Mesenteric fat pad (tissue), 1 donor: ENCODE data around the gene TTC1. TPM values are rescaled to one million over a fixed set of nuclear protein-coding genes. Genes with fewer than 3 reads are reported as not detected.
"Not testable (repeated sequence)": the region's sequence is repeated elsewhere in the genome, so short reads cannot be mapped to it uniquely, and the experiment has no call there.

ENCODE experiments used
- DNase-seq: peaks from one replicate; pipeline ENCODE4 v3.0.0-alpha.2; 2020; ENCODE audit warnings: low spot score
- long read RNA-seq: library from polyadenylated mRNA; unstranded; transcript quantifications from one replicate; pipeline ENCODE4 v2.0.0, GENCODE V29; 2020
- total RNA-seq: library from RNA; stranded (reverse); fragmentation: NEBNext Ultra II Directional; extraction: Animal tissue kit (Norgen Biotek cat#: 25700); gene quantifications from one replicate; pipeline ENCODE4 v1.2.1, GENCODE V29; 2021
- donor health status: DM: yes; HTN: yes; CAD: no.

TTC1 gene, protein sequence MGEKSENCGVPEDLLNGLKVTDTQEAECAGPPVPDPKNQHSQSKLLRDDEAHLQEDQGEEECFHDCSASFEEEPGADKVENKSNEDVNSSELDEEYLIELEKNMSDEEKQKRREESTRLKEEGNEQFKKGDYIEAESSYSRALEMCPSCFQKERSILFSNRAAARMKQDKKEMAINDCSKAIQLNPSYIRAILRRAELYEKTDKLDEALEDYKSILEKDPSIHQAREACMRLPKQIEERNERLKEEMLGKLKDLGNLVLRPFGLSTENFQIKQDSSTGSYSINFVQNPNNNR
- 43.2 TPM for total RNA-seq
- long read RNA-seq, transcript TTC1-205 (8 exons, 1,432 nt) = minor isoform, 15 of 142 reads
- long read RNA-seq, transcript TTC1-201 (8 exons, 1,467 nt) = major isoform, 100 of 142 reads
- long read RNA-seq, partial matches to known transcripts = 11 of 142 reads
- long read RNA-seq, other reads (novel, unspliced or antisense) = 16 of 142 reads

DNA sequence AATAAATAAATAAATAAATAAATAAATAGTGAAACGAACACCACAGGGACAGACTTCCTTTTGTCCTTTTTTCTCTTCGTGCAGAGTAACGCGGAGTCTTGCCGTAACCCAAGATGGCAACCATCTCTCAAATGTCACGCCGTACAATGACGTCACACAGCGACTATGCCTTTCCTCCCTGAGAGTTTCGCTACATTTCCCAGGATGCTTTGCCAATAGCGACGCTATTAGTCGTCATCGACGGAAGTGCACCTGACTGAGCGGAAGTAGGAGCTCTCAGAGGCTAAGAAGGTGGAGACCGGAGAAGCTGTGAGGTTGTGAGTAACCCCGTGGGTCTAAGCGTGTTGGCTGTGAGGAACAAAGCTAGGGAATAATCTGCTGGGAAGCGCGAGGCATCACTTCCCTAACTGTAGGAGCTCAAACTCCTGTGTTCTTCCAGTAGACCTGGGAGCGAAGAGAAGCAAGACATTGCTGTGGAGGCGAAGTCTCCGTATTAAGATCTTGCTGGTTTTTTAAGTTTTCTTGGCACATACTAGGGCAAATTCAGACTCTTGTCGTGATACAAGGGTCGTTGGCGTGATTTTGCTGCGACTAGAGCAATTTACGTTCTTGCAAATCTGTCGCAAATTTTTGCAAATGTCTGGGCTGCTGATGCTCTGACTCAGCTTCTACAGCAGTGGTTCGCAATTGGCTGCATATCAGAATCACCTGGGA lies at the start of gene TTC1:
TSS of gene TTC1 (plus strand) at position 263 of the 714 bp plus-strand sequence. CDS start 1,390 bp downstream, outside the sequence.
- DNase-seq = peak; percentile 92

DNA sequence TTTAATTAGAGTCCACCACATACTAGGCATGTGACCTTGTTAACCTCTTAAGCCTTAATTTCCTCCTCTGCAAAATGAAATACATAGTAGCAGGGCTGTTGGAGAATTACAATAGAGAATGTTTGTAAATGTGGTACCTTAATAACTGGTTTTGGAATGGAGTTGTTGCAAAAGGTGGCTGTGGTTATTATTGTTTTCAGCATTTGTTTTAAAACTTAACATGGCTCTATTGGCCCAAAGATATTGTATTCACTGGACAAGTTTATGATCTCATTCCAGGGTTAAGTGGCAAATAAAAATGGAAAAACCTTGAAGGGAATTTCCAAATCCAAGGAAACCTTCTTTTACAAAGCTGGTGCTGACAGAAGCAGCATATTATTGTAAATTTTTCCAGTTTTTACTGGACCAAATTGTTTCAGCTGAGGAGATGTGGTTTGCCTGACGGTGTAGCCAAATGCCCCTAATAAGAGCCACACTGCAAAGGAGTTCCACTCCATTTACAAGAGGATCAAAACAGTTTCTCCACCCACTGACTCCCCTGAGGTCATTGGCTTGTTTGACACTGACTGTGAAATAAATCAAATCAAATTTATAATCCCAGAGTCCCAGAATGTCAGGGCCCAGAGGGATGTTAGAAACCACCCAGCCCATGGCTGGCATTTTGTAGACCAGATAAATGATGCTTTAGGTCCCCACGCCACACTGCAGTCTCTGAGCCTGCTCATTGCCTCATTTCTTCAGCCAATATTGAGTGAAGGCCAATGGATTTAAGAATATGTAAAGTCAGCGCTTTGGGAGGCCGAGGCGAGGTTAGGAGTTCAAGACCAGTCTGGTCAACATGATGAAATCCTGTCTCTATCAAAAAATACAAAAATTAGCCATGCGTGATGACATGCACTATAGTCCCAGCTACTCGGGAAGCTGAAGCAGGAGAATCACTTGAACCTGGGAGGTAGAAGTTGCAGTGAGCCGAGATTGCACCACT lies 47.5 kb upstream of the TTC1 start:
- no peak for DNase-seq

DNA sequence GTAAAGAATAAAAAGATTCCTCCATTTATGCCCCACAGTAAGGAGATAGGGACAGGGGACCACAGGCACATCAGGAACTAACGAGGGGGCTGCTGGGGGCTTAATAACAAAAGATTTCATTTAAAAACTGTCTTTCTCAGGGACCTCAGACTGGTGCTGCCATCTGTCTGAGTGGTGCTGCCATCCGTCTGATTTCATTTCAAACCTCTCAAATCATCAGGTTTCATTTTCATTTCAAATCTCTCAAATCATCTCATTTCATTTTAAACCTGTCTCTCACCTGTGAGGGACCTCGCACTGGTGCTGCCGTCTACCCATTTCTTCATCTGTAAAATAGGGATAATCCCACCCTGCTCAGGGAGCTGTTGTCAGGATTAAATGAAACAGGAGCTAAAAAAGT lies 46.7 kb upstream of the TTC1 start:
- no peak for DNase-seq

DNA sequence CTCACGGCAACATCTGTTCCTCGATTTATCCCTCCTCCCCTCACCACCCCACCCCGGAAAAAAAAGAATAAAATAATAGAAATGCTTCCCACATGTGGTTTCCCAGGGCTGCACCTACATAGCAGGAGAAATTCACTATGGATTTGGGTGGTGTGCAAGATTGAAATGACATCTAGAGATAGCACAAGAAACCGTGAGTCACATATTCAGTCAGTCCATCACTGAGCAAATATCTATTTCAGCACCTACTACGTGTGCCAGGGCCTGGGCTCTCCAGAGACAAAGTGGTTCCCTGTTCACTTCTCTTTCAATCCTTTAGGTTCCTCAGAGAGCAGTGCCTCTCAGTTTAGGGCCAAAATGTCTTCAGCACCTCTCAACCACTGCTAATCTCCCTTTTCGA lies 45.0 kb upstream of the TTC1 start:
- no peak for DNase-seq

DNA sequence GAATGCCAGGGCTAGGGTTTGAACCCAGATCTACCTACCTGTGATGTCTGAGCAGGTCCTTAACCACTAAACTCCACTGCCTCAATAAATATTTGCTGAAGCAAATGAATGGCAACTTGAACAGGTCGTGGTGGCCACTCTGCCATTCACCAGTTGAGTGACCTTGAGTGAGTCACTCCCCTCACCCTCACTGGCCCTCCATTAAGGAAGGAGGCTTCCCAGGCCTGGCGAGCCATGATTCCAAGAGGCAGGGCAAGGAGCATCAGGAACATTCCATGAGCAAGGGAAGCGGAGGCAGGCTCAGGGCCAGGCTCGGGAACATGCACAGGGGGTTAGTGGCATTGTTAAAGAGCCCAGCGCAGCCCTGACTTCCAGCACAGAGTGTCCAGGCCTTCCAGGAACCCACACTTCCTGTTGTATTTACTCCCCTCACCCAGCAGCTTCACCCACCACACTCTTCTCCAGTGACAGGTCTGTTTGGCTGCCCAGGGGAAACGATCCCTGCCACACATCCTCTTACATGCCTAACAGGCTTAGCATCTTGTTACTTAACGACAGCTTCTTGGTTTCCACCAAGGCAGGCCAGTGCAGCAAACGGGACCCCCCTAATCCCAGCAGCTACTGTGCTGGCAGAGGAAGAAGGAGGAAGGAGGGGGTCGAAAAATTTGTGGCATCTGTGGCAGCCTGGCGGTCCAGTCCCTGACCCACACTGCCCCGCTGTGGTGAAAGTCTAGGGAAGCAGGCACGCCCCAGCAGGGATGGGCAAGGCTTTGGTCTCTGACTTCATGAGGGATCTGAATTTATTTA lies 43.7 kb upstream of the TTC1 start:
- DNase-seq = no peak

DNA sequence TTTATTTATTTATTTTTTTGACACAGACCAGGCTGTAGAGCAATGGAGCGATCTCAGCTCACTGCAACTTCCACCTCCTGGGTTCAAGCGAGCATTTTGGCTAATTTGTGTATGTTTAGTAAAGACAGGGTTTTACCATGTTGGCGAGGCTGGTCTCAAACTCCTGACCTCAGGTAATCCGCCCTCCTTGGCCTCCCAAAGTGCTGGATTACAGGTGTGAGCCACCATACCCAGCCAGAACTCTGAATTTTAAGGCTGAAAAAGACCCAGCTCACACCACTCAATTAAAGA lies 43.2 kb upstream of the TTC1 start:
- DNase-seq = not testable (repeated sequence)

DNA sequence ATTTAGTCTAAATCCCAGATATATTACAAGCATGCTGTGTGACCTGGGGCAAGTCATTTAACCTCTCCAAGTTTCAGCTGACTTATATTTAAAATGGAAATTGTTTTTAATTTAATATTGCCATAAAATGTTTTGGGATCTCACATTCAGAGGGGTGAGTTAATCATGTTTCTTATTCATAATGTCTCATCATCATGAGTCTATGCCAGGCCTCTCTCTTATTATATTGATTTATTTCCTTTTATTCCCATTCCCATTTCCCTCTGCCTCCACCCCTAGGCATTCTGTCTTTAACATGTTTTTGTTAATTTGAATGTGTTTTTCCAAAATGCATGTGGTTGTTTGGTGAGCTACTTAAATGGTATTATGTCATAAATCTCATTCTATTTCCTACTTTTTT lies 39.0 kb upstream of the TTC1 start:
- no peak for DNase-seq

DNA sequence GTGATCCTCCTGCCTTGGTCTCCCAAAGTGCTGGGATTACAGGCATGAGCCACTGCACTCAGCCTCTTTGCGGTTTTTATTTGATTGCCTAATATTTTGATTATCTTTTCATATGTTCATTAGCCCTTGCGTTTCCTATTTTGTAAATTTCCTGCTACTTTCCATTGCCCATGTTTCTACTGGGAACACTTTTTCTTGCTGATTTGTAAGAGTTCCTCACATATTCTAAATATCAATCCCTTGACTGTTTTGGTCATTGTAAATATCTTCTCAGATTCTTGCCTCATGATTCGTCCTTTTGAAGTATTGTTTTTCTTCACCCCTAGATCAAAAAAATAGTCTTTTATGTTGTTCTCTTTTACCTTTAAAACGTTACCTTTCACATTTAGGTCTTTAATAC lies 37.9 kb upstream of the TTC1 start:
- DNase-seq = no peak

DNA sequence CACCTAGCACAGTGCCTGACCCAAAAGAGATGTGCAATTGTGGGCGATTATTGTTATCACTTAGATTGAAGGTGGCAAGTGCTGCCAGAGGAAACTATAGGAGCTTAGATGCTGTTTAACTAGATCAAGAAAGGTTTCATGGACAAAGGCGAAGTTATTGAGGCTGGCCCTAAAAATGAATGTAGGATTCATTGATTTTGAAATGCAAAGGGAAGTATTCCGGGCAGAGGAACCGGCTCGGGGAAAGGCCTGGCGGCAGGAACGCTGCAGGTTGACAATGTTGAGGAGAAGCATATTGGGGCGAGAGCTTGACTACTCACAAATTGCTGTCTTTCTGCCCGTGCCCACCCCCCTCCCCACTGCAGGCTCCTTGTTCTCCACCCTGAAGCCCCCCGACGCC lies 37.4 kb upstream of the TTC1 start:
- no peak for DNase-seq

DNA sequence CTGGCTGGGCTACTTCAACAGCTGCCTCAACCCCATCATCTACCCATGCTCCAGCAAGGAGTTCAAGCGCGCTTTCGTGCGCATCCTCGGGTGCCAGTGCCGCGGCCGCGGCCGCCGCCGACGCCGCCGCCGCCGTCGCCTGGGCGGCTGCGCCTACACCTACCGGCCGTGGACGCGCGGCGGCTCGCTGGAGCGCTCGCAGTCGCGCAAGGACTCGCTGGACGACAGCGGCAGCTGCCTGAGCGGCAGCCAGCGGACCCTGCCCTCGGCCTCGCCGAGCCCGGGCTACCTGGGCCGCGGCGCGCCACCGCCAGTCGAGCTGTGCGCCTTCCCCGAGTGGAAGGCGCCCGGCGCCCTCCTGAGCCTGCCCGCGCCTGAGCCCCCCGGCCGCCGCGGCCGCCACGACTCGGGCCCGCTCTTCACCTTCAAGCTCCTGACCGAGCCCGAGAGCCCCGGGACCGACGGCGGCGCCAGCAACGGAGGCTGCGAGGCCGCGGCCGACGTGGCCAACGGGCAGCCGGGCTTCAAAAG lies 36.9 kb upstream of the TTC1 start:
- no peak for DNase-seq

DNA sequence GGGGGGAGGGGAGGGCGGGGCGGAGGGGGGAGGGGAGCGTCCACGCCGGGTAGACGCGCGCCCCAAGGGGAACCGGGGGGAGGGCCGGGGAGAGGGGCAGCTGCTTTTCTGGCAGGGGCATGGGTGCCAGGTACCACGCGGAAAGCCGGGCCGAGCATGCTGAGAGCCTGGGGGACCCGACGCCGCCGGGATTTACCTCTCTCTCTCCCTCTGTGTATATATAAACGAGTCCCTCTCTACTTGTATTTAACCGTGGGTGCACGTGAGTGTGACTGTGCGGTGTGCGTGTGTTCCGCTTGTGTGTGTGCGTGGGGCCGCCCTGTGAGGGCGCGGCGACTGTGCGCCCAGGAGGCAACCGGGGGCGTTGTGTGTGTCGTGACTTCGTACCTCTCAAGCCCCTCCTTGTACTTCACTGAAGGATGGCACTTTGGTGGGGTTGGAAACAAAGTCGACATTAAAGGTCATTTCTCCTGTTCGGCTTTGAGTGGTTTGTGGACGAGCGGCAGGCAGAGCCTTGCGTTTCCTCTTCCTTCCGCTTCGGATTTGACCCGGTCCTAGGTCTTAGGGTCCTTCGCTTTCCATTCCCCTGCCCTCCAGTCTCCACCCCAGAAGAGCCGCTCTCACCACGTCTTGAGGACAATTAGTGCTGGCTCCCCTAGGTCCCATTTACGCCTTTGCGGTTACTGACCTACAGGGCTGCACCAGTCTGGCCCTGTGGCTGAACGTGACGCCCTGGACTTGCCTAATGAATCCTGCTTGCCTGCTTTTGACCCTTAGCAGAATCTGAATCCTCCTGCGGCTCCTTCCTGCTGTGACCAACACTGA lies 36.2 kb upstream of the TTC1 start:
- DNase-seq = no peak

DNA sequence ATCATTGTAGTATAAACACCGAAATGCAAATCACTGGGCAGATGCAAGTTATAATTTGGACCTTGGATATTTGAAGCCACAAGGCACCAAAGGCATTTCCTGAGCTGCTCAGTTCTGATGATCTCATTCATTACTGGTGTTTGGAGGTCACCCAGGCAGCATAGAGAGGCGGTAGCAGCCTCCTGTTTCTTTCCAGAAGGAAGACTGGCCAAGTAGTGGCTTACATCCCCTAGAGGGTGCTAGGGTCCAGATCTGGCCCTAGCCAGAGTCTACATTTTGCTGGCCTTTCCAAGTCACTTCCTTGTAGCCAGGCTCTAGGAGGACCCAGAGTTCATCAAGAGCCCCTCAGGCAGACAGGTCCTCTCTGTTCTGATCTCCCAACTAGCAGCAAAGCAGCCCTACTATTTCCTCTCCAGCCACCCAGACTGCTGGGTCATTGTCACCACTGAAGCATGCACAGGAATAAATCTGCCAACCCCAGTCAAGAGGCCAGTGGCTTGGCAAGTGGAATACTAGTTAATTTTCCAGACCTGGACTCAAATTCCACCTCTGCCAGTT lies 33.4 kb upstream of the TTC1 start:
- DNase-seq = no peak

DNA sequence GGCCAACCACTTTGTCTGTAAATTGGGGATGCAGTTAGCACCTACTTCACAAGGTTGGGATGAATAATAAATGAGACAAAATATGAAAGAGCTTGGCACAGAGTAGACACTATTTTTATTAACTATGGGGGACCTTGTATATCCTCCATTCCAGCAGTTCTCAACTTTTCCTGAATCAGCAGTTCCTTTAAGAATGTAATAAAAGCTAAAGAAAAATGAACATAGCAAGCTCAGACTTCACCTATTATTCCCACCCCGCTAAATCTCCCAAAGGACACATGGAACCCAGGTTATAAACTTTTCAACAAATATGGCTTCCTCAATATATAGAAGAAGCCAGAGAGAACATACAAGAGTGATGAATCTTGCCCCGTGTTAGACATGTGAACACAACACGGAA lies 32.0 kb upstream of the TTC1 start:
- DNase-seq = no peak

DNA sequence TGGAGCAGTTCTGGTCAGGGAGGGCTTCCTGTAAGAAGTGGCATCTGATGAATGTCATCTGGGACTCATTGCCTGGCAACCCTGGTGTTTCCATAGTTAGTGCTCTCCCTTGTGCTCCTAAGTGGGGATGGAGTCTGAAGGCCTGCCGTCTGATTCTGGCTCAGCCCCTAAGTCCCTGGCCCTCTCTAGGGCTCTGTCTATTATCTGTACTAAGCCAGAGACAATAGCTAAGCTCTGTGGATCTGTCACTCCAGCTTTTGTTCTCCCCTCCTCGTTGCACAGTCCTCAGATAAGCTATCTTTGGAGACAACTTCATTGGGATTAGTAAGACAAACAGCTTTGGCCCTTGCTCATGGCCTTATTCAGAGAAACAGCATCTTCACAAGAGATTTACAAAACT lies 30.6 kb upstream of the TTC1 start:
- DNase-seq = no peak

DNA sequence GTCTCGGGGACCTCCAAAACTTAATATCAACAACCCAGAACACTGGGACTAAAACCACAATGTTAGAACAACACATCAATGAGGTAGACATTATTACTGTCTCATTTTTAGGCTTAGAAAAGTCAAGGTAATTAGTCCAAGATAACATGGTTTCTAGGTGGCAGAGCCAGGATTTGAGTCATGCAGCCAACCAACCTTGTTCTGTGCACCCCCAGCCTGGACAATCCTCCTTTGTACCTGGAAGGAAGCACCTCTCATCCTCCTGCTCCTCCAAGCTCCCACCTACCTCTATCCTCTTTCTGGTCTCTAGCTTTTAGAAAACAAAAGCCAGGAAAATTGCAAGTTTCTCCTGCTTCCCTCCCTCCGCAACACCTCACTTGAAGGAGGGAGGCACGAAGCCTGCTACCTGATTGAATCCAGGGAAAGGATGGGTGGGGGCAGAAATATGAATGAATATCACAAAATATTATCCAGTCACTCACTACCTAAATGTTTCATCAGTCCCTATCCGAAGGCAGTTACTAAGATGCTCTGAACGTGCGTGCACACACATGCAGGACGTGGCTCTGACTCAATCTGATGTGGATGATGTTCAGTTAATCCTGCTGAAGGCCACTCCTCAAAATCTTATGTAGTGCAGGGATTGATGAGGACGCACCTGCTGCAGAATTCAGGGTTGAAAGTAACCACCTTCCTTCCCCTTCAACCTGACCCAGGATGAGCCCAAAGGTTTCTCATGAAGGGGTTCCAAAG lies 26.3 kb upstream of the TTC1 start:
- no peak for DNase-seq

DNA sequence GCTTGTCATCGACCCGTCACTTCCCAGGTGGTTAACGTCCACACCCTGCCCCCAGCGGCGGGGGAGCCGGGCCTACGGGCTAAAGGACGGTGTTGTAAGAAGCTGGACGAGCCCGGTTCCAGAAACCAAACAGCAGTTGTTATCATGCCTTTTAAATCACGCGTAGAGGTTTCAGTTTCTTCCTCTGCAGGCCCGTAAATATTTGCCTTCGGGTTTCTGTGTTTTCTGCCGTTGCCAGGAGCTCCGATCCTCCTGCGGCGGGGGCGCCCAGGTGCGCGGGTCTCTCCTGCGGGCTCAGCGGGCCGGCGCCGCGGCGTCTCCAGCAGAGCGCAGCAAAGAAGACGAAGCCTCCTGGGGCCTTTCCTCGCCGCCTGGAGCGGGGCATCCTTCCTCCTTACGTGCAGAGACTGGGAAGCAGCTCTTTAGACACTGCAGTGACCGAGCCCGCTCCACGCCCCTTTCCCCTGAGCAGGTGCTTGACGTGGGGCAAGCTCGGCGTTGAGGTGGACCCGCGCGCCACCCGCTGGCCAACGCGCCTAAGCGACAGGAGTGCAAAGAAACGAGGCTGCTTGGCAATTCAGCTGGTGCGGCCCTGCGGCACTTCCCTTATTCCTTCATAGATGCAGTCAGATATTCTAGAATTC lies 21.8 kb upstream of the TTC1 start:
- DNase-seq = no peak

DNA sequence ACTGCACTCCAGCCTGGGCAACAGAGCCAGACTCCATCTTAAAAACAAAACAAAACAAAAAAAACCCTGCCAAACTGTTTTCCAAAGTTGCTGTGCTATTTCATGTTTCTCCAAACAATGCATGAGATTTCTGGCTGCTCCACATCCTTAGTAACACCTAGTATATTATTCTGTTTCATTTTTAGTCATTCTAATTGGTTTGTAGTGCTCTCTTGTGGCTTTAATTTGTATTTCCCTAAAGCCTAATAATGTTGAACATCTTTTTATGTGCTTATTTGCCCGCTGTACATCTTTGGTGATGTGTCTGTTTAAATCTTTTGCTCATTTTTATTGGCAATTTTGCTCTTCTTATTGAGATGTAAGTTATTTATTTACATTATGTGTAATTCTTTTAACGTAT lies 18.4 kb upstream of the TTC1 start:
- no peak for DNase-seq

DNA sequence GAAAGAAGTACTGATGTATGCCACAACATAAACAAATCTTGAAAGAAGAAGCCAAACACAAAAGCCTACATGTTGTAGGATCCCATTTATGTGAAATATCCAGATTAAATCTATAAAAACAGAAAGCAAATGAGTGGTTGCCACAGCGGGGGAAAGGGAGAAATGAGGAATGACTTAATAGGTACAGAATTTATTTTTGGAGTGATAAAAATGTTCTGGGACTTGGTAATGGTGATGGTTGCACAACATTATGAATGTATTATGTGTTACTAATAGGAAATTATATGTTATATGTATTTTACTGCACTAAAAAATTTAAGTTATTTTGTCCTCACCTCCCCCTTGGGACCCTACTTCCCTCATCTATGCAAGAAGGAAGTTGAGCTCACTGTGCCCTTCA lies 16.4 kb upstream of the TTC1 start:
- no peak for DNase-seq
